Mucosa of gallbladder (tissue), 1 donor: Measurements from ENCODE around the gene ARNT2. TPM values are rescaled to one million over a fixed set of nuclear protein-coding genes. Genes with fewer than 3 reads are reported as not detected.

Experiments
- DNase-seq: peaks from one replicate; pipeline ENCODE4 v3.0.0-alpha.2; 2020; ENCODE audit warnings: low spot score
- total RNA-seq: library from RNA; stranded (reverse); gene quantifications from one replicate; pipeline ENCODE4 v1.2.1, GENCODE V29; 2021
- donor health status: DM: no; HTN: no; CAD: no.

The ARNT2 gene
- total RNA-seq, 1 donor from 2014 or later: 6.6 TPM

GRCh38 chr15:80556694-80557367, 152.6 kb downstream of the ARNT2 start:
- no peak for DNase-seq

GRCh38 chr15:80557441-80558234, 153.5 kb downstream of the ARNT2 start:
- no peak for DNase-seq

GRCh38 chr15:80558631-80559319, 154.6 kb downstream of the ARNT2 start:
- DNase-seq: no peak

GRCh38 chr15:80559320-80559693, 155.1 kb downstream of the ARNT2 start:
- no peak for DNase-seq

GRCh38 chr15:80559761-80560160, 155.6 kb downstream of the ARNT2 start:
- DNase-seq: no peak

GRCh38 chr15:80560601-80561400, 156.6 kb downstream of the ARNT2 start:
- DNase-seq: no peak

- DNase-seq: no peak
These were observed 157.3 kb downstream of the ARNT2 start for GRCh38 chr15:80561500-80561899.

- no peak for DNase-seq
These were observed 157.9 kb downstream of the ARNT2 start for GRCh38 chr15:80562033-80562432.

GRCh38 chr15:80562846-80563245, 158.7 kb downstream of the ARNT2 start:
- DNase-seq: no peak

- no peak for DNase-seq
These were observed 159.3 kb downstream of the ARNT2 start for GRCh38 chr15:80563372-80563997.

GRCh38 chr15:80564056-80564455, 159.9 kb downstream of the ARNT2 start:
- DNase-seq: no peak

- DNase-seq: no peak
These were observed 161.2 kb downstream of the ARNT2 start for GRCh38 chr15:80565398-80565797.

GRCh38 chr15:80565988-80566387, 161.8 kb downstream of the ARNT2 start:
- no peak for DNase-seq

GRCh38 chr15:80567721-80568157, 163.6 kb downstream of the ARNT2 start:
- DNase-seq: peak; percentile 68

GRCh38 chr15:80568298-80568697, 164.1 kb downstream of the ARNT2 start:
- DNase-seq: no peak

- no peak for DNase-seq
These were observed 164.9 kb downstream of the ARNT2 start for GRCh38 chr15:80568876-80569605.

- no peak for DNase-seq
These were observed 165.5 kb downstream of the ARNT2 start for GRCh38 chr15:80569656-80570055.

- no peak for DNase-seq
These were observed 166.4 kb downstream of the ARNT2 start for GRCh38 chr15:80570553-80570952.

GRCh38 chr15:80572337-80572736, 168.2 kb downstream of the ARNT2 start:
- no peak for DNase-seq

GRCh38 chr15:80573606-80574005, 169.4 kb downstream of the ARNT2 start:
- no peak for DNase-seq

GRCh38 chr15:80574590-80574989, 170.4 kb downstream of the ARNT2 start:
- no peak for DNase-seq
